Measurements from ENCODE around the gene CAPN9.

DNA sequence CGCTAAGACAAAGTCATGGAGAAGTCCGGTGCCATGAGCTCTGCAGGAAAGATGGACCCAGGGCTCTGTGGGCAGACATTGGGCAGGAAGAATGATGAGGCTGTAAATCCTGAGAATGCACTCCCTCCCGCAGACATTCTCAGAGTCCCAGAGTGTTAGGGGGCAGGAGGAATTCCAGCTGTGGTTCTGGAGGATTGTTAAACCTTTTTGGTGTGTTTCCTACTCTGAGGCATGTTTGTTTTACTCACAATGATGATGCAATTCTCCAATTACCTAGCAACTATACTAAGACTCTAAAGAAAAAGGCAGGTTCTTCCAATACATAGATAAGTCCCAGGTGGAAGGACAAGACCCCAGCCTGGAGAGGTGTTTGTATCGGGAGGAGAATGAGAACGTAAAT is 2.8 kb upstream of the CAPN9 start:
- TF ChIP-seq POLR2AphosphoS5 (IDR thresholded peaks at IDR 0.05) (no peak), CTCF (IDR thresholded peaks at IDR 0.05) (no peak)
